K562 (cell line): Measurements from ENCODE around the gene ATG13. TPM values are rescaled to one million over a fixed set of nuclear protein-coding genes. Genes with fewer than 3 reads are reported as not detected.

Experiments
- CHCHD3 ChIP-seq: fragments of 250-450 bp; sonication (Bioruptor Pico); IDR thresholded peaks from 2 replicates; pipeline ENCODE4 v2.1.2; 2022; ENCODE audit warnings: mild to moderate bottlenecking
- MED1 ChIP-seq: sonication (generic); formaldehyde crosslinking; IDR thresholded peaks from 2 replicates; pipeline ENCODE4 v1.8.1; 2023; ENCODE audit warnings: missing genetic modification reagents, borderline replicate concordance
- MGA ChIP-seq: fragments of 450-650 bp; IDR thresholded peaks from 2 replicates; pipeline ENCODE4 v1.6.1; 2016; ENCODE audit warnings: mild to moderate bottlenecking, moderate library complexity
- MXI1 ChIP-seq: IDR thresholded peaks from 2 replicates; pipeline ENCODE4 v1.6.1; 2011; ENCODE audit warnings: low read depth, mild to moderate bottlenecking, improper control_type of control experiment, low read length
- TAF9B ChIP-seq: fragments of 450-650 bp; IDR thresholded peaks from 2 replicates; pipeline ENCODE4 v1.6.1; 2018; ENCODE audit warnings: mild to moderate bottlenecking; ENCODE audit not compliant: partially characterized antibody
- ZBTB34 ChIP-seq: fragments of 250-450 bp; sonication (Bioruptor Pico); IDR thresholded peaks from 2 replicates; pipeline ENCODE4 v1.8.0; 2021; ENCODE audit warnings: mild to moderate bottlenecking, moderate library complexity
- ZMIZ1 ChIP-seq, 2 experiments: fragments of 150-350 bp in 1 of 2; IDR thresholded peaks; 2 replicates each; pipeline ENCODE4 v1.6.1; 2012 to 2016; ENCODE audit warnings: low read depth in 2 of 2, low read length in 2 of 2, mild to moderate bottlenecking in 1 of 2, moderate library complexity in 1 of 2
- ZNF121 ChIP-seq: sonication (generic); formaldehyde crosslinking; conservative IDR thresholded peaks from 2 replicates; pipeline ENCODE4 v1.8.0; 2022; ENCODE audit warnings: missing genetic modification reagents
- ZNF436 ChIP-seq: fragments of 250-450, 450-650 bp; sonication (Bioruptor Pico); formaldehyde crosslinking; IDR thresholded peaks from 2 replicates; pipeline ENCODE4 v1.7.0; 2020; ENCODE audit warnings: mild to moderate bottlenecking
- ZNF644 ChIP-seq: fragments of 200-800 bp; sonication (Bioruptor generic); IDR thresholded peaks from 2 replicates; pipeline ENCODE4 v1.6.1; 2016; ENCODE audit warnings: low read depth, missing genetic modification characterization, missing compliant biosample characterization
- ZNF785 ChIP-seq: fragments of 250-450 bp; sonication (Bioruptor Pico); IDR thresholded peaks from 2 replicates; pipeline ENCODE4 v1.4.0; 2020; ENCODE audit warnings: mild to moderate bottlenecking
- polyA plus RNA-seq, 8 experiments: library from polyadenylated mRNA; depleted of rRNA in 4 of 8; stranded (reverse) in 5 of 8; unstranded in 3 of 8; fragments of >200 nt; fragmentation: Nextera tagmentation in 2 of 8; fragmentation: Illumina TruSeq in 1 of 8; extraction: Ambion mirVana in 2 of 8; extraction: Trizol in 1 of 8; gene quantifications; 2 replicates each; pipeline versions ENCODE4 v1.2.1 to v1.2.3, GENCODE V29; 2011 to 2014; ENCODE audit warnings: inconsistent platforms in 1 of 8, missing spikeins in 1 of 8
- total RNA-seq, 7 experiments: library from RNA; depleted of rRNA in 6 of 7; stranded (reverse); fragments of >200 nt in 6 of 7; fragmentation: Illumina TruSeq in 2 of 7; extraction: Trizol in 2 of 7; gene quantifications; 2 replicates each; pipeline versions ENCODE4 v1.2.1 to v1.2.3, GENCODE V29; 2011 to 2021; ENCODE audit warnings: low replicate concordance in 1 of 7

Gene ATG13
- total and polyA plus RNA-seq, 9 of the 15 experiments (the other 6 are each of a cell fraction or from before 2014, with no cell fraction given) = 13.1 to 61.5 (median 36.5) TPM

GRCh38 chr11:46617134-46617971 lies at the start of gene ATG13, which contains the start of gene HARBI1 (continued):
- TF ChIP-seq MGA (no peak), ZMIZ1 (IDR thresholded peaks at IDR 0.05; ENCODE audit: low read depth in 2 of 2, low read length in 2 of 2) (no peak), ZBTB34 (CRISPR knock-in tag) (no peak), TAF9B (peak; percentile 59), ZNF436 (no peak), MED1 (CRISPR knock-in tag) (no peak), ZNF121 (CRISPR knock-in tag) (no peak), CHCHD3 (no peak), ZNF785 (CRISPR knock-in tag) (no peak), MXI1 (no peak), ZNF644 (tag) (no peak)
